ENCODE results near the gene LMCD1. TPM values are rescaled to one million over a fixed set of nuclear protein-coding genes. Genes with fewer than 3 reads are reported as not detected.
A peak's percentile ranks its signal among the peaks of the same experiment; 100 is the strongest.

LMCD1 gene
- total and polyA plus RNA-seq, 2 of the 8 experiments (the other 6 are each of a cell fraction or from before 2014, with no cell fraction given): 12.3 to 26.5 TPM

DNA sequence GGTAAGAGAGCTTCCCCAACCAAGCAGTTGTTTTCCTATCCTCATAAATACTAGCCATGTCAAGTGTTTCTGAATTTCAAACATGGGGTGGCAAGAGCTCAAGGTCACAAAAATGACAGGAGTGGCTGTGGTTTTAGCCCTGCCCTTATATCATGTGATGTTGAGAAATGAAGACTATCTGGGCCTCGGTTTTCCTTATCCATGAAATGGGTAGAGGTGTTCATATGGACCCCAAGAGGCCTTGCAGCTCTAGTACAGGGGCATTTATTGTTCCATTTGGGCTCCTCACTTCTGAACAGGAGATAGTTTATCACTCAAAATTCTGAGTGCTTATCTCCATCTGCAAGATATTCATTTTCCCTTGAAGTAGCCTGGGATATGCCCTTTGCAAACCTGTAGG, 35.8 kb downstream of the LMCD1 start:
- Histone ChIP-seq H2BK12ac (ENCODE audit: low read depth, low read length) (no peak overlapping the region), H3K4ac (replicated peaks; ENCODE audit: insufficient read length, low read depth, low read length) (no peak overlapping the region)
- 92% methylated on average over 1 of the region's 1 CpG; no CpG with 5 or more reads in 1 of the 2 experiments for WGBS, 2 experiments (ENCODE audit: extremely low coverage in 1 of 2, insufficient coverage in 1 of 2, insufficient read length in 1 of 2, insufficient replicate concordance in 2 of 2, low coverage in 1 of 2, low lambda C conversion rate in 2 of 2, missing lambda C conversion rate in 1 of 2)

More for the DNA sequence above, 35.8 kb downstream of the LMCD1 start:
- Histone ChIP-seq H4K5ac (ENCODE audit: insufficient read length, low read depth, low read length) (no peak overlapping the region), H3K23ac (ENCODE audit: insufficient read length) (no peak overlapping the region), H3K79me2 (ENCODE audit: control insufficient read depth in 1 of 2, insufficient read depth in 2 of 2, low read length in 2 of 2) (no peaks in the 10 kb centered on the region), H3K27ac (ENCODE audit: low read depth, low read length) (no peak overlapping the region; the same call in 1 of the 2 replicates), H3K56ac (replicated peaks; ENCODE audit: insufficient read length, low read depth, low read length) (no peak overlapping the region), H2BK15ac (ENCODE audit: low read length) (no peak overlapping the region), H3K9ac (replicated peaks in 1 of 4; ENCODE audit: extremely low read depth in 1 of 4, low read depth in 3 of 4, low read length in 3 of 4) (no peak overlapping the region), H2BK5ac (ENCODE audit: low read depth, low read length) (no peak overlapping the region), H2AFZ (ENCODE audit: low read length) (no peak overlapping the region), H4K91ac (replicated peaks; ENCODE audit: insufficient read length, low read length) (no peak overlapping the region), H2BK120ac (replicated peaks; ENCODE audit: low read depth, low read length) (no peak overlapping the region), H3K18ac (ENCODE audit: extremely low read depth, low read length) (no peak overlapping the region), H3K27me3 (replicated peaks in 1 of 4; ENCODE audit: control insufficient read depth in 3 of 4, extremely low read depth in 1 of 4, insufficient read depth in 3 of 4, low read length in 3 of 4) (no peaks in the 10 kb centered on the region), H3K4me2 (ENCODE audit: insufficient read depth in 1 of 2, low read depth in 2 of 2, low read length in 2 of 2) (no peak overlapping the region), H4K8ac (ENCODE audit: extremely low read depth, insufficient read depth, low read length) (no peak overlapping the region), H2AK5ac (ENCODE audit: low read depth, low read length) (no peak overlapping the region), H3K4me1 (replicated peaks in 1 of 4; ENCODE audit: control insufficient read depth in 3 of 4, insufficient read depth in 4 of 4, low read length in 3 of 4) (peaks cover 0 to 8% (median 5%) of the 10 kb centered on the region in 4 experiments; a peak in 4 of 7 replicates), H3K9me3 (ENCODE audit: insufficient read depth in 2 of 2, low read depth in 1 of 2, low read length in 1 of 2) (0 out of 4 replicates have a peak, but pooled peaks cover 0 to 2% of the 10 kb centered on the region in 2 experiments), H3K4me3 (ENCODE audit: extremely low read depth in 1 of 4, insufficient read depth in 2 of 4, low read depth in 3 of 4, low read length in 4 of 4) (no peak overlapping the region), H3K36me3 (ENCODE audit: control insufficient read depth in 2 of 4, insufficient read depth in 4 of 4, low read length in 3 of 4) (peaks cover 0 to 14% (median 6%) of the 10 kb centered on the region in 4 experiments; a peak in 7 of 8 replicates), H2BK20ac (ENCODE audit: low read length) (no peak overlapping the region), H3K79me1 (ENCODE audit: low read depth, low read length) (no peaks in the 10 kb centered on the region; the same call in 1 of the 2 replicates), H4K20me1 (replicated peaks in 1 of 2; ENCODE audit: control insufficient read depth in 1 of 2, insufficient read depth in 2 of 2, low read length in 2 of 2) (no peaks in the 10 kb centered on the region), H3K14ac (ENCODE audit: insufficient read length) (no peak overlapping the region), H3K23me2 (ENCODE audit: low read depth, low read length) (no peaks in the 10 kb centered on the region)
- ChIA-PET POLR2A (ENCODE audit: partially characterized antibody) (interaction anchor here (1.1 kb wide), 1 partner anchor 79 kb away, joined by 3 read pairs; no protein-coding TSS in a partner anchor), CTCF (ENCODE audit: partially characterized antibody) (interaction anchor here (1.4 kb wide), 1 partner anchor 32 kb away, joined by 3 read pairs; no protein-coding TSS in a partner anchor)
- TF ChIP-seq RAD21 (IDR thresholded peaks at IDR 0.05 in 1 of 2, conservative IDR thresholded peaks at IDR 0.05 in 1 of 2; ENCODE audit: low read depth in 2 of 2, low read length in 2 of 2) (no peak), KDM1A (IDR thresholded peaks at IDR 0.05; ENCODE audit: borderline replicate concordance, low read length) (peak; percentile 49; the same call in 1 of the 2 replicates), CREB1 (IDR thresholded peaks at IDR 0.05) (no peak)
- no peak for FAIRE-seq
- DNase-seq (ENCODE audit: low read depth in 1 of 2, low spot score in 2 of 2): no peak

All from H1 (cell line).